GM21737 (cell line): ENCODE data around the gene UTS2R.
"Not testable (repeated sequence)": the region's sequence is repeated elsewhere in the genome, so short reads cannot be mapped to it uniquely, and the experiment has no call there.

Experiments
- ATAC-seq: cut with Tn5 transposase; IDR thresholded peaks from one replicate; pipeline ENCODE4 v1.9.1; 2021; ENCODE audit warnings: mild to moderate bottlenecking, moderate library complexity; ENCODE audit not compliant: unreplicated experiment

The UTS2R gene

GRCh38 chr17:82351713-82352488, 19.7 kb upstream of the UTS2R start:
- ATAC-seq, result peak; percentile 42

GRCh38 chr17:82353484-82353883, 18.1 kb upstream of the UTS2R start:
- no peak for ATAC-seq

- ATAC-seq, result no peak
These were observed 16.7 kb upstream of the UTS2R start for GRCh38 chr17:82354804-82355308.

- no peak for ATAC-seq
These were observed 15.7 kb upstream of the UTS2R start for GRCh38 chr17:82355770-82356427.

GRCh38 chr17:82356845-82357355, 14.7 kb upstream of the UTS2R start:
- no peak for ATAC-seq

- ATAC-seq, result no peak
These were observed 14.2 kb upstream of the UTS2R start for GRCh38 chr17:82357394-82357793.

- no peak for ATAC-seq
These were observed 12.9 kb upstream of the UTS2R start, which contains the start of gene TEX19 for GRCh38 chr17:82358465-82359350. Gene TEX19, plus strand, starts transcription at chr17:82359247. Its CDS starts 2,904 bp downstream, at chr17:82362151.

- ATAC-seq, result not testable (repeated sequence)
These were observed 12.0 kb upstream of the UTS2R start for GRCh38 chr17:82359451-82360074.

GRCh38 chr17:82361885-82362633, 9.5 kb upstream of the UTS2R start:
- no peak for ATAC-seq

GRCh38 chr17:82365606-82366295, 5.8 kb upstream of the UTS2R start:
- no peak for ATAC-seq

GRCh38 chr17:82366749-82367148, 4.8 kb upstream of the UTS2R start:
- ATAC-seq, result no peak

- no peak for ATAC-seq
These were observed 3.6 kb upstream of the UTS2R start for GRCh38 chr17:82367724-82368524.

- ATAC-seq, result no peak
These were observed 2.4 kb upstream of the UTS2R start for GRCh38 chr17:82369211-82369610.

GRCh38 chr17:82370471-82371332, 863 bp upstream of the UTS2R start:
- peak; percentile 65 for ATAC-seq

GRCh38 chr17:82372249-82373071, 895 bp downstream of the UTS2R start:
- ATAC-seq, result no peak

- not testable (repeated sequence) for ATAC-seq
These were observed 1.5 kb downstream of the UTS2R start for GRCh38 chr17:82373072-82373452.
